CD4-positive, alpha-beta T cell (primary cell): ENCODE measurements around the gene CRABP1. TPM values are rescaled to one million over a fixed set of nuclear protein-coding genes. Genes with fewer than 3 reads are reported as not detected.

ENCODE experiments used
- ATAC-seq: fragments of 200-7000 bp; cut with Tn5 transposase; one replicate; pipeline ENCODE4 v1.10.0; 2022; ENCODE audit warnings: mild to moderate bottlenecking; ENCODE audit not compliant: poor library complexity
- CTCF ChIA-PET: fragments of 350-600 bp; sonication (Branson Sonifier 250); formaldehyde crosslinking; loops from one replicate; lab custom pipeline; 2021; ENCODE audit warnings: antibody characterized with exemption, inconsistent platforms; lab: Charles Lee
- POLR2A ChIA-PET: fragments of 350-600 bp; sonication (Branson Sonifier 250); formaldehyde crosslinking; loops from one replicate; lab custom pipeline; 2021; ENCODE audit warnings: antibody characterized with exemption, inconsistent platforms; lab: Charles Lee
- DNase-seq, 14 experiments: peaks; one replicate each; pipeline ENCODE4 v3.0.0-alpha.2; 2013 to 2020; ENCODE audit warnings: mixed read lengths in 2 of 14
- H3K27ac ChIP-seq, 2 donors: one replicate each; pipeline versions ENCODE4 v1.5.1 to v1.7.0; 2013; ENCODE audit warnings: low read length in 2 of 2, low read depth in 1 of 2, mild to moderate bottlenecking in 1 of 2
- H3K27me3 ChIP-seq, 2 experiments: 1 replicate in 1 of 2; 2 replicates in 1 of 2; pipeline versions ENCODE4 v1.6.1 to v1.7.0; 2013; ENCODE audit warnings: low read length in 2 of 2, control low read depth in 1 of 2, mild to moderate bottlenecking in 1 of 2, moderate library complexity in 1 of 2; ENCODE audit not compliant: insufficient read depth in 2 of 2, control insufficient read depth in 1 of 2
- H3K36me3 ChIP-seq: one replicate; pipeline ENCODE4 v1.6.1; 2013; ENCODE audit warnings: low read length, control low read depth; ENCODE audit not compliant: insufficient read depth
- H3K4me1 ChIP-seq: one replicate; pipeline ENCODE4 v1.6.1; 2013; ENCODE audit warnings: low read length, control low read depth; ENCODE audit not compliant: insufficient read depth
- H3K4me3 ChIP-seq: one replicate; pipeline ENCODE4 v1.5.1; 2013; ENCODE audit warnings: mild to moderate bottlenecking, low read length, moderate library complexity
- H3K9me3 ChIP-seq, 2 experiments: 1 replicate in 1 of 2; 2 replicates in 1 of 2; pipeline versions ENCODE4 v1.6.1 to v1.7.0; 2013; ENCODE audit warnings: low read length in 2 of 2, mild to moderate bottlenecking in 2 of 2, control low read depth in 1 of 2, moderate library complexity in 1 of 2; ENCODE audit not compliant: control insufficient read depth in 1 of 2, insufficient read depth in 1 of 2
- H3K27ac Mint-ChIP-seq: one replicate; pipeline ENCODE4 v1.8.0; 2020; ENCODE audit warnings: mixed read lengths
- H3K27me3 Mint-ChIP-seq: one replicate; pipeline ENCODE4 v1.8.0; 2021; ENCODE audit warnings: mixed read lengths
- H3K36me3 Mint-ChIP-seq: one replicate; pipeline ENCODE4 v1.8.0; 2021; ENCODE audit warnings: low read depth, mixed read lengths
- H3K4me1 Mint-ChIP-seq: one replicate; pipeline ENCODE4 v1.8.0; 2021; ENCODE audit warnings: low read depth, mixed read lengths
- H3K4me3 Mint-ChIP-seq: one replicate; pipeline ENCODE4 v1.8.0; 2020; ENCODE audit warnings: mild to moderate bottlenecking, mixed read lengths
- H3K9me3 Mint-ChIP-seq: one replicate; pipeline ENCODE4 v1.8.0; 2020; ENCODE audit warnings: mixed read lengths
- CTCF ChIP-seq: fragments of 200-600 bp; IDR thresholded peaks from one replicate; pipeline ENCODE4 v1.8.0; 2022; ENCODE audit warnings: antibody characterized with exemption, mild to moderate bottlenecking
- intact Hi-C, 2 experiments: fragments of 100-400 bp; cut with DNase I in 1 of 2; cut with micrococcal nuclease in 1 of 2; formaldehyde crosslinking; loops; one replicate each; pipeline versions ENCODE4 v1.15.1 to v1.9.0; 2023 to 2025; cut with DNase I, micrococcal nuclease
- total RNA-seq, 174 experiments: library from RNA in 2 of 174; stranded (reverse) in 2 of 174; gene quantifications; one replicate each; pipeline ENCODE4 v1.2.3 and lab custom pipeline; 2021 to 2026

The CRABP1 gene
- total RNA-seq, 2 experiments from 2014 or later, result not detected

- no peak for TF ChIP-seq CTCF
- ChIA-PET POLR2A (no interaction called here), CTCF (no interaction called here)
- Mint-ChIP-seq H3K4me3 (no peak overlapping the region), H3K36me3 (no peaks in the 10 kb centered on the region), H3K9me3 (no peaks in the 10 kb centered on the region), H3K27ac (no peak overlapping the region), H3K4me1 (peaks cover 4% of the 10 kb centered on the region), H3K27me3 (peaks cover 55% of the 10 kb centered on the region)
- intact Hi-C loops, result no loop called here
- Histone ChIP-seq H3K4me1 (peaks cover 7% of the 10 kb centered on the region), H3K36me3 (no peaks in the 10 kb centered on the region), H3K9me3 (peaks cover 0 to 17% of the 10 kb centered on the region in 2 experiments), H3K4me3 (no peak overlapping the region), H3K27ac (no peak overlapping the region), H3K27me3 (peaks cover 30 to 56% of the 10 kb centered on the region in 2 experiments)
- DNase-seq, result no peak
- ATAC-seq, result no peak
These were observed 1.9 kb downstream of the CRABP1 start for GRCh38 chr15:78342021-78342420.

GRCh38 chr15:78343276-78344060 is 3.3 kb downstream of the CRABP1 start:
- Mint-ChIP-seq H3K27ac (no peak overlapping the region), H3K9me3 (no peaks in the 10 kb centered on the region), H3K27me3 (peaks cover 46% of the 10 kb centered on the region), H3K36me3 (no peaks in the 10 kb centered on the region), H3K4me1 (peaks cover 4% of the 10 kb centered on the region), H3K4me3 (no peak overlapping the region)
- Histone ChIP-seq H3K27ac (no peak overlapping the region), H3K27me3 (peaks cover 27 to 48% of the 10 kb centered on the region in 2 experiments), H3K4me3 (no peak overlapping the region), H3K9me3 (peaks cover 0 to 15% of the 10 kb centered on the region in 2 experiments), H3K4me1 (peaks cover 7% of the 10 kb centered on the region), H3K36me3 (no peaks in the 10 kb centered on the region)
- intact Hi-C loops, result no loop called here
- no peak for ATAC-seq
- CTCF ChIA-PET, result no interaction called here
- TF ChIP-seq CTCF, result no peak
- POLR2A ChIA-PET, result no interaction called here
- DNase-seq, result no peak

- peaks cover 0 to 7% of the 10 kb centered on the region in 2 experiments for H3K9me3 ChIP-seq
- peaks cover 3% of the 10 kb centered on the region for H3K4me1 ChIP-seq
- ATAC-seq, result no peak
- CTCF ChIA-PET, result no interaction called here
- no peak overlapping the region for H3K4me3 ChIP-seq
- Mint-ChIP-seq H3K4me3 (no peak overlapping the region), H3K27me3 (peaks cover 29% of the 10 kb centered on the region), H3K9me3 (no peaks in the 10 kb centered on the region), H3K36me3 (no peaks in the 10 kb centered on the region), H3K4me1 (no peaks in the 10 kb centered on the region), H3K27ac (no peak overlapping the region)
- H3K27ac ChIP-seq, result no peak overlapping the region
- intact Hi-C loops, result no loop called here
- no peak for DNase-seq
- no peaks in the 10 kb centered on the region for H3K36me3 ChIP-seq
- H3K27me3 ChIP-seq, result peaks cover 11 to 27% of the 10 kb centered on the region in 2 experiments
- no peak for TF ChIP-seq CTCF
- POLR2A ChIA-PET, result no interaction called here
These were observed 5.4 kb downstream of the CRABP1 start for GRCh38 chr15:78345396-78346125.
